H1 (cell line): ENCODE results near the gene SH3TC2. TPM values are rescaled to one million over a fixed set of nuclear protein-coding genes. Genes with fewer than 3 reads are reported as not detected.

Experiments
- CTCF ChIA-PET: fragments of 300-600 bp; sonication (Branson Sonifier 250); formaldehyde crosslinking; loops from one replicate; lab custom pipeline; 2021; ENCODE audit not compliant: partially characterized antibody; lab: Charles Lee
- POLR2A ChIA-PET: fragments of 300-600 bp; sonication (Branson Sonifier 250); formaldehyde crosslinking; loops from one replicate; lab custom pipeline; 2021; ENCODE audit warnings: inconsistent platforms; ENCODE audit not compliant: partially characterized antibody; lab: Charles Lee
- DNase-seq, 2 experiments: peaks; one replicate each; pipeline versions ENCODE4 v3.0.0 to v3.0.0-alpha.2; 2010 to 2022; ENCODE audit warnings: low spot score in 2 of 2, low read depth in 1 of 2, mixed read lengths in 1 of 2
- FAIRE-seq: peaks from 2 replicates; lab custom pipeline; 2011; peaks lifted over from hg19 to GRCh38; lab: Jason Lieb, UNC
- H2AFZ ChIP-seq: 2 replicates; pipeline ENCODE4 v1.8.1; 2012; ENCODE audit warnings: low read length, inconsistent platforms
- H2AK5ac ChIP-seq: 2 replicates; pipeline ENCODE4 v1.6.1; 2013; ENCODE audit warnings: low read depth, low read length
- H2BK120ac ChIP-seq: replicated peaks from 2 replicates; pipeline ENCODE3; 2013; ENCODE audit warnings: low read depth, low read length, inconsistent platforms
- H2BK12ac ChIP-seq: 2 replicates; pipeline ENCODE4 v1.6.1; 2013; ENCODE audit warnings: low read depth, low read length
- H2BK15ac ChIP-seq: 2 replicates; pipeline ENCODE4 v1.6.1; 2013; ENCODE audit warnings: low read length
- H2BK20ac ChIP-seq: 2 replicates; pipeline ENCODE4 v1.6.1; 2013; ENCODE audit warnings: low read length
- H2BK5ac ChIP-seq: 2 replicates; pipeline ENCODE4 v1.6.1; 2013; ENCODE audit warnings: low read depth, low read length
- H3K14ac ChIP-seq: 2 replicates; pipeline ENCODE4 v1.6.1; 2013; ENCODE audit warnings: inconsistent platforms; ENCODE audit not compliant: insufficient read length
- H3K18ac ChIP-seq: 2 replicates; pipeline ENCODE4 v1.6.1; 2013; ENCODE audit warnings: low read length; ENCODE audit errors: extremely low read depth
- H3K23ac ChIP-seq: 2 replicates; pipeline ENCODE4 v1.6.1; 2013; ENCODE audit warnings: inconsistent platforms; ENCODE audit not compliant: insufficient read length
- H3K23me2 ChIP-seq: 2 replicates; pipeline ENCODE4 v1.6.1; 2013; ENCODE audit warnings: low read depth, low read length
- H3K27ac ChIP-seq: 2 replicates; pipeline ENCODE4 v1.6.1; 2011; ENCODE audit warnings: low read depth, low read length, inconsistent platforms
- H3K27me3 ChIP-seq, 4 experiments: replicated peaks in 1 of 4; 1 replicate in 1 of 4; 2 replicates in 3 of 4; pipeline versions ENCODE4 v1.6.1 to v1.8.1; 2011 to 2013; ENCODE audit warnings: low read length in 3 of 4, mild to moderate bottlenecking in 3 of 4, inconsistent platforms in 2 of 4, mixed read lengths in 2 of 4, moderate library complexity in 1 of 4; ENCODE audit not compliant: control insufficient read depth in 3 of 4, insufficient read depth in 3 of 4; ENCODE audit errors: extremely low read depth in 1 of 4
- H3K36me3 ChIP-seq, 4 experiments: 2 replicates each; pipeline versions ENCODE4 v1.6.1 to v1.8.1; 2011 to 2013; ENCODE audit warnings: mild to moderate bottlenecking in 4 of 4, low read length in 3 of 4, moderate library complexity in 2 of 4, control low read depth in 1 of 4, inconsistent platforms in 1 of 4; ENCODE audit not compliant: insufficient read depth in 4 of 4, control insufficient read depth in 2 of 4
- H3K4ac ChIP-seq: replicated peaks from 2 replicates; pipeline ENCODE3; 2013; ENCODE audit warnings: low read length, low read depth, mixed read lengths, inconsistent platforms; ENCODE audit not compliant: insufficient read length
- H3K4me1 ChIP-seq, 4 experiments: replicated peaks in 1 of 4; 1 replicate in 1 of 4; 2 replicates in 3 of 4; pipeline versions ENCODE4 v1.6.1 to v1.8.1; 2011 to 2013; ENCODE audit warnings: low read length in 3 of 4, inconsistent platforms in 2 of 4, mixed read lengths in 1 of 4; ENCODE audit not compliant: insufficient read depth in 4 of 4, control insufficient read depth in 3 of 4
- H3K4me2 ChIP-seq, 2 experiments: 2 replicates each; pipeline versions ENCODE4 v1.6.1 to v1.8.1; 2011 to 2013; ENCODE audit warnings: low read depth in 2 of 2, low read length in 2 of 2, control low read depth in 1 of 2, inconsistent platforms in 1 of 2, mild to moderate bottlenecking in 1 of 2; ENCODE audit not compliant: insufficient read depth in 1 of 2
- H3K4me3 ChIP-seq, 4 experiments: fragments of 200-600, 300-600 bp in 1 of 4; sonication (generic), shearing (Covaris generic), sonication (Bioruptor Twin) in 1 of 4; 2 replicates each; pipeline versions ENCODE4 v1.5.1 to v1.8.1; 2011 to 2016; ENCODE audit warnings: low read length in 4 of 4, low read depth in 3 of 4, control low read depth in 2 of 4, inconsistent platforms in 2 of 4, mild to moderate bottlenecking in 2 of 4, mixed read lengths in 1 of 4, moderate library complexity in 1 of 4; ENCODE audit not compliant: insufficient read depth in 2 of 4; ENCODE audit errors: extremely low read depth in 1 of 4
- H3K56ac ChIP-seq: replicated peaks from 2 replicates; pipeline ENCODE3; 2013; ENCODE audit warnings: low read depth, mild to moderate bottlenecking, mixed read lengths, low read length, inconsistent platforms; ENCODE audit not compliant: insufficient read length
- H3K79me1 ChIP-seq: 2 replicates; pipeline ENCODE4 v1.6.1; 2013; ENCODE audit warnings: low read depth, low read length, control low read depth
- H3K79me2 ChIP-seq, 2 experiments: 2 replicates each; pipeline versions ENCODE4 v1.6.1 to v1.8.1; 2012 to 2013; ENCODE audit warnings: low read length in 2 of 2, mild to moderate bottlenecking in 2 of 2, inconsistent platforms in 1 of 2; ENCODE audit not compliant: insufficient read depth in 2 of 2, control insufficient read depth in 1 of 2
- H3K9ac ChIP-seq, 4 experiments: replicated peaks in 1 of 4; 1 replicate in 1 of 4; 2 replicates in 3 of 4; pipeline versions ENCODE4 v1.6.1 to v1.8.1; 2011 to 2013; ENCODE audit warnings: low read depth in 3 of 4, low read length in 3 of 4, control low read depth in 2 of 4, mild to moderate bottlenecking in 2 of 4, moderate library complexity in 2 of 4, inconsistent platforms in 1 of 4; ENCODE audit errors: extremely low read depth in 1 of 4
- H3K9me3 ChIP-seq, 2 experiments: 2 replicates each; pipeline versions ENCODE4 v1.6.1 to v1.8.1; 2012 to 2013; ENCODE audit warnings: mild to moderate bottlenecking in 2 of 2, moderate library complexity in 2 of 2, control low read depth in 1 of 2, inconsistent platforms in 1 of 2, low read depth in 1 of 2, low read length in 1 of 2, mixed read lengths in 1 of 2; ENCODE audit not compliant: insufficient read depth in 2 of 2
- H4K20me1 ChIP-seq, 2 experiments: replicated peaks in 1 of 2; 2 replicates each; pipeline versions ENCODE3 to v1.8.1; 2011 to 2013; ENCODE audit warnings: inconsistent platforms in 2 of 2, low read length in 2 of 2, mild to moderate bottlenecking in 1 of 2; ENCODE audit not compliant: insufficient read depth in 2 of 2, control insufficient read depth in 1 of 2
- H4K5ac ChIP-seq: 2 replicates; pipeline ENCODE4 v1.6.1; 2013; ENCODE audit warnings: low read length, low read depth, mixed read lengths, inconsistent platforms; ENCODE audit not compliant: insufficient read length
- H4K8ac ChIP-seq: 2 replicates; pipeline ENCODE4 v1.8.0; 2013; ENCODE audit warnings: mild to moderate bottlenecking, moderate library complexity, low read length, inconsistent platforms; ENCODE audit not compliant: insufficient read depth; ENCODE audit errors: extremely low read depth
- H4K91ac ChIP-seq: replicated peaks from 2 replicates; pipeline ENCODE3; 2013; ENCODE audit warnings: low read length, mixed read lengths, inconsistent platforms; ENCODE audit not compliant: insufficient read length
- CBX5 ChIP-seq: fragments of 300-800, 300-1000 bp; sonication (generic); IDR thresholded peaks from 2 replicates; pipeline ENCODE4 v1.7.1; 2016; ENCODE audit warnings: antibody characterized with exemption, low read length, low read depth
- CEBPB ChIP-seq: IDR thresholded peaks from 2 replicates; pipeline ENCODE4 v1.6.1; 2012; ENCODE audit warnings: low read depth, low read length
- CREB1 ChIP-seq: IDR thresholded peaks from 2 replicates; pipeline ENCODE4 v1.6.1; 2012; ENCODE audit warnings: inconsistent platforms
- SAP30 ChIP-seq: fragments of 300-600 bp; sonication (generic); IDR thresholded peaks from 2 replicates; pipeline ENCODE4 v1.7.1; 2012; ENCODE audit warnings: low read length, moderate library complexity, mild to moderate bottlenecking, inconsistent platforms; ENCODE audit not compliant: insufficient read depth, insufficient replicate concordance
- TCF12 ChIP-seq: IDR thresholded peaks from 2 replicates; pipeline ENCODE4 v1.6.1; 2011; ENCODE audit warnings: low read depth, mild to moderate bottlenecking, low read length
- WGBS, 2 experiments: shearing (Covaris generic) in 1 of 2; methylation state at CpG; one replicate each; pipeline versions ENCODE4 v1.1.6 to v1.1.7; 2013 to 2015; ENCODE audit warnings: low lambda C conversion rate in 2 of 2, mixed read lengths in 2 of 2, inconsistent platforms in 1 of 2, low coverage in 1 of 2, missing lambda C conversion rate in 1 of 2; ENCODE audit not compliant: insufficient replicate concordance in 2 of 2, insufficient coverage in 1 of 2, insufficient read length in 1 of 2; ENCODE audit errors: extremely low coverage in 1 of 2, missing lambda C conversion rate in 1 of 2; 5-methylcytosine and 5-hydroxymethylcytosine counted together
- polyA plus RNA-seq, 7 experiments: library from polyadenylated mRNA; depleted of rRNA in 3 of 7; stranded (reverse) in 5 of 7; unstranded in 2 of 7; fragments of >200 nt in 5 of 7; fragments of 200-250 nt in 2 of 7; gene quantifications; 1 replicate in 5 of 7; 2 replicates in 1 of 7; 4 replicates in 1 of 7; pipeline versions ENCODE4 v1.2.1 to v1.2.3, GENCODE V29; 2011 to 2013; ENCODE audit warnings: missing spikeins in 2 of 7, mixed read lengths in 2 of 7
- total RNA-seq: library from RNA; stranded (reverse); fragmentation: NEBNext Ultra II Directional; extraction: Animal tissue kit (Norgen Biotek cat#: 25700); gene quantifications from 2 replicates; pipeline ENCODE4 v1.2.1, GENCODE V29; 2021

Gene SH3TC2
- total and polyA plus RNA-seq, 2 of the 8 experiments (the other 6 are each of a cell fraction or from before 2014, with no cell fraction given): 0.11 to 0.80 TPM

DNA sequence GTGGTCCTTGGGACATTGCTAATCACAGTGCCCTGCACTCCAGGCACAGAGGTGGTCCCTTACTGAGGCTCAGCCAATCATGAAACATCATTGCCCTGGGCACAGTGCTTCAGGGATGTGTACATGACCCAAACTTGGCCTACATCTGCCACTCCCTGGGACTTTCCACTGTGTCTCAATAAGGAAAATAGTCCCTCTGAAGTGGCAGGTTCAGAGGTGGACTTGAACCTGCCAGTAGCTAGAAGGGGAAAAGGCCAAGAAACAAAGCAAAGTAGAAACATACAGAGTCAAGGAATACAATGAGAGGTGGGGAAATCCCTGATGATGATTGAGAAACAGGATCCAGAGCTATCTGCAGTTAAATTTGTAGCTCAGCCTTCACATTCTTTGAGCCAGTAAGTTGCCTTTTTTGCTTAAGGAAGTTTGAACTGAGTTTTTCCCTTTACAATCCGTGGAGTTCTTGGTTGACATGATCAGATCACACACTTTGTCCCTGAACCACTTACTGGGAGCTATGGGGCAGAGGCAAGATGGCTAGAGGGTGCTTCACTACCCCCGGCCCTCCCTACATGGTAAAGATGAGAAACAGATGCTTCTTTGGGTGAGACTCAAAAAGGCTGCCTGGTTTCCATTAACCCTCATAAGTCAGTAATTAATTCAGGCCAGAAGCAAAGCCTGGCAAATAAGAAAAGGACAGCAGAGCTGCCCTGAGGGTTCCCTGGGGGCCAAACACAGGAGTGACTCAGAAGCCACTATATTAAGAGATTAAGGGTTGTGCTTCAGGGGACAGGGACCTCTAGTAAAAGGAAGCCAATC is 57.6 kb downstream of the SH3TC2 start:
- DNase-seq: no peak
- Histone ChIP-seq H4K91ac (no peak overlapping the region), H3K23me2 (no peaks in the 10 kb centered on the region), H3K36me3 (no peaks in the 10 kb centered on the region), H2BK15ac (no peak overlapping the region), H3K4me1 (no peaks in the 10 kb centered on the region; a peak in 1 of 7 replicates), H3K79me2 (no peaks in the 10 kb centered on the region), H3K27me3 (no peaks in the 10 kb centered on the region), H3K56ac (no peak overlapping the region), H3K79me1 (no peaks in the 10 kb centered on the region; the same call in 1 of the 2 replicates), H3K14ac (no peak overlapping the region), H2BK20ac (no peak overlapping the region), H3K9me3 (no peaks in the 10 kb centered on the region), H2AFZ (no peak overlapping the region), H3K4me3 (no peak overlapping the region), H4K20me1 (no peaks in the 10 kb centered on the region), H4K5ac (no peak overlapping the region), H2BK5ac (no peak overlapping the region), H3K4me2 (no peak overlapping the region), H3K18ac (no peak overlapping the region), H2AK5ac (no peak overlapping the region), H4K8ac (no peak overlapping the region), H3K27ac (no peak overlapping the region), H3K4ac (no peak overlapping the region), H3K9ac (no peak overlapping the region), H2BK12ac (no peak overlapping the region), H3K23ac (no peak overlapping the region), H2BK120ac (no peak overlapping the region)
- no peak for FAIRE-seq
- TF ChIP-seq CBX5 (no peak), CREB1 (no peak), SAP30 (no peak), CEBPB (no peak), TCF12 (no peak)
- ChIA-PET POLR2A (no interaction called here), CTCF (interaction anchor here (0.6 to 10.5 kb wide), 8 partner anchors 15 to 274 kb away, joined by 3 to 60 read pairs (median 4); no protein-coding TSS in a partner anchor)
- 82% methylated on average over 2 of the region's 2 CpGs; no CpG with 5 or more reads in 1 of the 2 experiments for WGBS, 2 experiments
